Mucosa of stomach (tissue), 1 donor: Measurements from ENCODE around the gene IMPDH1.

Experiments
- H3K27me3 ChIP-seq: one replicate; pipeline ENCODE4 v1.7.0; 2013; ENCODE audit warnings: mild to moderate bottlenecking, low read length; ENCODE audit not compliant: control insufficient read depth, insufficient read depth
- H3K36me3 ChIP-seq: one replicate; pipeline ENCODE4 v1.7.0; 2013; ENCODE audit warnings: low read length; ENCODE audit not compliant: control insufficient read depth, insufficient read depth
- H3K4me1 ChIP-seq: one replicate; pipeline ENCODE4 v1.7.0; 2013; ENCODE audit warnings: mild to moderate bottlenecking, low read length; ENCODE audit not compliant: control insufficient read depth, insufficient read depth
- H3K4me3 ChIP-seq: one replicate; pipeline ENCODE4 v1.7.0; 2013; ENCODE audit warnings: low read length
- H3K9ac ChIP-seq: one replicate; pipeline ENCODE4 v1.7.0; 2013; ENCODE audit warnings: mild to moderate bottlenecking, low read length, moderate library complexity
- H3K9me3 ChIP-seq: one replicate; pipeline ENCODE4 v1.7.0; 2013; ENCODE audit warnings: mild to moderate bottlenecking, low read length, moderate library complexity; ENCODE audit not compliant: control insufficient read depth
- donor health status: Pancreatic carcinoma.

IMPDH1 gene

DNA sequence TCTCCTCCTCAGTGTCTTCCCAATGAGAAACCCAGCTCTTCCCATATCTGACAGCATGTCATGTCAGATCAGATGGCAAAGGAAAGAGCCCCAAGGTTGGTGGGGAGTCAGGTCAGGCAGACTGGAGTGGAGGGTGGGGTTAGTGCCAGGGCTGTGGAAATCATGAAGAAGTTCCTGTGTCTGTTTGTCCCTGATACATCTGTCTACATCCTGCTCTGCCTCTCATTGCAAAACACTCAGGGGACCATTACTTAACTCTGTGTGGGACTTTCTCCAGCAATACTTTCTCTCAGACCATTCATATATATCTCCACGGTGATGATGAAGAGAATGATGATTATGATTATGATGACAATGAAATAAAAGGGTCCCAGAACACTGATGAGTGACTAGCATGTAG, 51.5 kb downstream of the IMPDH1 start:
- H3K4me1 ChIP-seq, result peaks cover 13% of the 10 kb centered on the region
- no peaks in the 10 kb centered on the region for H3K9me3 ChIP-seq
- no peaks in the 10 kb centered on the region for H3K36me3 ChIP-seq
- no peak overlapping the region for H3K4me3 ChIP-seq
- peaks cover 54% of the 10 kb centered on the region for H3K27me3 ChIP-seq
- H3K9ac ChIP-seq, result no peak overlapping the region

DNA sequence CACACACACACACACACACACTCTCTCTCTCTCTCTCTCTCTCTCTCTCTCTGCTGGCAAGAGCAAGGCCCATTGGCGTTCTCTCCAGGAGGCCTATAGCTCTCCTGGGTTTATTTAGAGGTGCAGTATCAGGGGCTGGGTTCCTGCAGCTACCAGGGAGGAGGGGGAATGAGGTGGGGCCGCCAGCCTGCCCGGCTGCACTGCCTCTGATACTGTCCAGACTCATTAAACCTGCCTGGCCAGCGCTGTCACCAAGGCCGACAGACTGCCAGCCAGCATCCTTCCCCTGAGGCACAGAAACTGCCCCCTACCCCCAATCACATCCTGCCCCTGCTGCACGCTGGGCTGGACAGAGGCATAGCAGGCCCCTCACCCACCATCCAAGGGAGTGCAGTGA, 52.6 kb downstream of the IMPDH1 start:
- H3K27me3 ChIP-seq, result peaks cover 57% of the 10 kb centered on the region
- H3K36me3 ChIP-seq, result no peaks in the 10 kb centered on the region
- no peak overlapping the region for H3K4me3 ChIP-seq
- no peaks in the 10 kb centered on the region for H3K9me3 ChIP-seq
- H3K9ac ChIP-seq, result no peak overlapping the region
- peaks cover 13% of the 10 kb centered on the region for H3K4me1 ChIP-seq

DNA sequence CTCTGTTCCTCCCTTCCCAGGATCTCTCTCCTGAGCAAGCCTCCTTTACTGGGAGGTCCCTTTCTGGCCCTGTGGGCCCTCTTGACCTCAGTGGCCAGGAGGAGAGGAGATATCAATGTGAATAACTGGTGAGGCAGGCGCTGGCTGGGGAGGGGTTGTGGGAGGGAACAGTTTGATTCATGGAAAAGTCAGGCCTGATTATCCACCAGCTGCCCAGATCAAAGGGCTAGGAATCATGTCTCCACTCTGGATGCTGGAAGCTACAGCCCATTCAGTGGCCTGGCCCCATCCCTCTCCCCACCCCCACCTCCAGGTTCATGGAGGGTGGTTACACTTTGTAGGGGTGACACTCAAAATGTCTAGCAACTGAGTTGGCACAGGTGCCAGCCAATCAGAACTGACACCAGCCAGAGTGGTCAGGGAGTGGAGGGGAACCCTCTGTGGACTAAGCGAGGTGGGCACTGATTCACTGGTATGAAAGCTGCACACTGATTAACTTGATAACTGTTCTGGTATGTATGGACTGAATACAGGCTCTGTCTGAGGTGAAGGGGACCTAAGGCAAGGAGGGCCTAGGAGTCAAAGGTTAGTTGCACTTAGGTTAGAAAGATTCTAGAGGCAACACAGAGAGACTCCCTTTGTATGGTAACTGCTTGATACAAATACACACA, 53.1 kb downstream of the IMPDH1 start:
- Histone ChIP-seq H3K9me3 (no peaks in the 10 kb centered on the region), H3K4me1 (peaks cover 8% of the 10 kb centered on the region), H3K27me3 (peaks cover 54% of the 10 kb centered on the region), H3K9ac (no peak overlapping the region), H3K36me3 (no peaks in the 10 kb centered on the region), H3K4me3 (no peak overlapping the region)

DNA sequence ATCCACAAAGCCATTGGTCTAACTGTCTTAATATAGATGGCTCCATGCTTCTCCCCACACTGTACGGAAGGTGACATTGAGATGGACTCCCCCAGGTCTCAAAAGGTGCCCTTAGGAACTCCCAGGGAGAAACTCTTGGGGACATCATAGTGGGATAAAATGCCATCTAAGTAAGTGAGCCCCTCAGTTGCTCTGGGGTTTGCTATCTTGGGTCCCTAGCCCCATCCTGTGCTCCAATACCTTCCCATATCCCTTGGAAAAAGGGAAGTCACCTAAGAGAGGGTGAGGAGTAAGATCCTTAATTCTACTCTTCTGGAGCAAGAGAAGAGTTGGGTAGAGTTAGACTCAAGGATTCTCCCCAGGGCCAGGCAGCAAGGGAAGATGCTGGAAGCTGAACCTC, 56.2 kb downstream of the IMPDH1 start:
- Histone ChIP-seq H3K4me3 (no peak overlapping the region), H3K27me3 (peaks cover 56% of the 10 kb centered on the region), H3K9ac (no peak overlapping the region), H3K36me3 (no peaks in the 10 kb centered on the region), H3K4me1 (peaks cover 5% of the 10 kb centered on the region), H3K9me3 (no peaks in the 10 kb centered on the region)

DNA sequence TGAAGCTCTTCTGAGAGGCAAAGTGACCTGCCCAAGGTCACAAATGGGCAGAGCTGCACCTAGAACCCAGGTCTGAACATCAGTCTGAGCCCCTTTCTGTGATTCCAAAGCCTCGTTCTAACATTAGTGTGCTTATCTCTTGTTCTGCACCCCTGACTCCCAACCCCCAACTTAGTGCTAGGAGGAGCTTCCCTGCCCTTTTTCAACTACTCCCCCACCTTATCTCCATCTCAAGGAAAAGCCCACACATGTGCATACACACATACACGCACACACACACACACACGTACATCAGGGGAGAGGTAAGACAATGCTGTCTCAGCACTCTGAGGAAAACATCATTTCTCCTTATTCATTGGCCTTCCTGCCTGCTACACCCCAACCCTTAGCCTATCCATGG, 56.6 kb downstream of the IMPDH1 start:
- Histone ChIP-seq H3K27me3 (peaks cover 57% of the 10 kb centered on the region), H3K36me3 (no peaks in the 10 kb centered on the region)

DNA sequence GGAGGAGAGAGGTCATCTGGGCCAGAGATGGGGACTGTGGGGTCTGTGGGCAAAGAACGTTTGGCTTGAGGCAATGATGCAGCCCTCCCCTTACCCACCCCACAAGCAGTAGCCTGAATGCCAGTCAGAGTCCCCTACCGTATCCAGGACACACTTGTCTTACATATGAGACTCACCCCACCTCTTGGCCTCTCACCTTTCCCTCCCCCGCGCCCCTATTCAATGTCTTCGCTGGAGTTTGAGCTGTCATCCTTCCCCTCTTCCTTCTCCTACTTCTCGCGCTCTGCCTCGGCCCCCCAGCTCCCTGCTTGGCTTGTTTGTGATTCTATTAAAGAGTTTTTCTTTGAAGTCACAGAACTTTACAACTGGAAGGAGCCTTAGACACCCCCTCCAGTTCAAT, 57.1 kb downstream of the IMPDH1 start:
- H3K4me3 ChIP-seq, result no peak overlapping the region
- H3K36me3 ChIP-seq, result no peaks in the 10 kb centered on the region
- H3K9me3 ChIP-seq, result no peaks in the 10 kb centered on the region
- peaks cover 55% of the 10 kb centered on the region for H3K27me3 ChIP-seq
- no peak overlapping the region for H3K9ac ChIP-seq
- peaks cover 5% of the 10 kb centered on the region for H3K4me1 ChIP-seq

More for the DNA sequence above, 56.6 kb downstream of the IMPDH1 start:
- Histone ChIP-seq H3K9ac (no peak overlapping the region), H3K4me3 (no peak overlapping the region), H3K4me1 (peaks cover 5% of the 10 kb centered on the region), H3K9me3 (no peaks in the 10 kb centered on the region)

DNA sequence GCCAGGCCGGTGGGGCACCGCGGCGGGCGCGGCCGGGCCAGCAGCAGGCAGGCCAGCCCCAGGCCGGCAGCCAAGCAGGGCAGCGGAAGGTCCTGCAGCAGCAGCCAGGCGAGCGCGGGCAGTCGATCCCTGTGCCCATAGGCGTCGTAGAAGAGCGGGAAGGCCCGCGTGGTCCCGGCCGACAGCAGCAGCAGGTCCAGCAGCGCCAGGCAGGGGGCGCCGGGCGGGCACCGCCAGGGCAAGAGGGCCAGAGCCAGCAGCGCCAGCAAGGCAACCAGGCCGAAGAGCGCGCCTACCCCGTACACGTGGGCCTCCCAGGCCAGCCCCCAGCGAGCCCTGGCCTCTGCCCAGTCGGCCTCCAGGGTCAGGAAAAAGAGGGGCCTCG, 57.6 kb downstream of the IMPDH1 start:
- no peaks in the 10 kb centered on the region for H3K36me3 ChIP-seq
- H3K4me1 ChIP-seq, result peaks cover 5% of the 10 kb centered on the region
- no peak overlapping the region for H3K9ac ChIP-seq
- no peaks in the 10 kb centered on the region for H3K9me3 ChIP-seq
- no peak overlapping the region for H3K4me3 ChIP-seq
- H3K27me3 ChIP-seq, result peaks cover 53% of the 10 kb centered on the region

DNA sequence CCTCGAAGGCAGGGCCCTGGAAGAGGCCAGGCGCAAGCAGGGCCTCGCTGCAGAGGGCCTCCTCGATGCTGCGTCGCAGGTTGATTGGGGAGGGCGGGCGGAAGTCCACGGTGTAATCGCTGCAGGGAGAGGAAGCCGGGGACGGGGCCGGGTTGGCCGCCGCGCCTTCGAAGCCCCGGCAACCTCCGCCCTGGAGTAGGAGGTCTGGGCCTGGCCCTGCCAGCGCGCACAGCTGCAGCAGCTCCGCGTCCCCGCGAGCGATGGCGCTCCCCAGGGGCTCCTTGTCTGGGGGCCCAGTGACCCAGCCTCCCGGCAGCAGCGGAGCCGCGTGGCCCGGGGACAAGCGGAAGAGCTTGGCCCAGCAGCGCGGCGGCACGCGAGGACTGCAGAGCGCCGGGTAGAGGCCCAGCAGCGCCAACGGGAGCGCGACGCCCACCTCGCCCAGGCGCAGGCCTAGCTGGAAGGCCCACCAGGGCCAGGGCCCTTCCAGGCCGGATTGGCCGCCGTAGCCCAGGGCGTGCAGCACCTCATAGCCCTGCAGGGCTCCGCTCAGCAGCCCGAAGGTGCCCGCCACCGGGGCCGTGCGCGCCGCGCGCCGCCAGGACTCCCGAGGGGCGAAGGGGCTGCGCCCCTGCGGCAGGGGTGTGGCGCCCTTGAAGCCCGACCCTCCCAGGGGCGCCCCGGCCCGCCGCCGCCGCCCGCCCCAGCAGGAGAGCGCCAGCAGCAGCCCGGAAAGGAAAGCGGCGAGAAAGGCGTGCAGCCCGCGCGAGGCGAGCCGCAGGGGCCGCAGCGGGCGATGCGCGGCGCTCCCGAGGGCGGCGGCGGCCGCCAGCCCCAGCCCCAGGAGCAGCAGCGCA, 58.3 kb downstream of the IMPDH1 start:
- no peak overlapping the region for H3K4me3 ChIP-seq
- no peak overlapping the region for H3K9ac ChIP-seq
- H3K27me3 ChIP-seq, result peaks cover 53% of the 10 kb centered on the region
- no peaks in the 10 kb centered on the region for H3K36me3 ChIP-seq
- no peaks in the 10 kb centered on the region for H3K9me3 ChIP-seq
- H3K4me1 ChIP-seq, result peaks cover 5% of the 10 kb centered on the region

DNA sequence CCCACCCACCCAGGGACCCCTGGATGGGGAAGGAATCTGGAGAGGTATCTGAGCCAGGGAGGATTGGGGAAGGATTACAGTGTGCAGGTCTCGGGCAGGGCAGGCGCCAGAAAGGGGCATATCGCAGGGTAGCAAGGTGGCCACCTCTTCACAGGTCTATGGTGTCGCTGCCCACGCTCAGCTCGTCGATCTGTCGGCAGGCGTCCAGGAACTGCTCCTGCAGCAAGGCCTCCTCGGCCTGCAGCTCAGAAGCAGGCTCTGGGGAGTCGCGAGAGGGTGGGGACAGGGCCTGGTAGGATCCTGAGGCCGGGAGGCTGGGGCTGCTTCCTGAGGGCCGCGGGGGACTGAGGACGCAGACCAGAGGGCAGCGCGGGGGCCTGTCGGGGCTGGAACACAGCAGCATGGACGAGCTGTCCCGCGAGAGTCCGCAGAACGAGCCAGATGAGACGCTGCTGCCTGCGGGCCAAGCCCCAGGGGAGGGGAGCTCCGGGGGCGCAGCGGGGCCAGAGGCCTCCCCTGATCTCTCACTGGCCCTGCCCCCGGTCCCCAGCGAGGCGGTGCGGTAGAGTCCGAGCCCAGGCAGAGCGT, 59.0 kb downstream of the IMPDH1 start:
- Histone ChIP-seq H3K27me3 (peaks cover 53% of the 10 kb centered on the region), H3K4me3 (no peak overlapping the region), H3K9ac (no peak overlapping the region), H3K36me3 (no peaks in the 10 kb centered on the region), H3K9me3 (no peaks in the 10 kb centered on the region), H3K4me1 (peaks cover 5% of the 10 kb centered on the region)

DNA sequence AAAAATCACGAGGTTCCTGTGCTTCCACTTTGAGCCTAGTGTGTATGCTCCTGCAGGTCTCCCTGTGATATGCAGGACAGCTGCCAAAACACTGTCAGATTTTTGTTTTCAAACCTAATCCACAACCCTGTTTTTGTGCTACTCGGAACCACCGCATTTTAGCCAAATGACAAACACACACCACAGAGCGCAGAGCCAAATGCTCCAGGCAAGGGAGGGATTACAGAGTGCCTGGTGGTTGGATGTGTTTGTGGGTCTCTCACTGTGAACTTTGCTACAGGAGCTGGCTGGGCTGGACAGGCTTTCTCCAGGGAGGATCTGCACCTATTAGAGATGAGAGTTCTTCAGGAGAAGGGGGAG, 60.3 kb downstream of the IMPDH1 start:
- Histone ChIP-seq H3K4me3 (no peak overlapping the region), H3K36me3 (no peaks in the 10 kb centered on the region), H3K9me3 (no peaks in the 10 kb centered on the region), H3K27me3 (peaks cover 49% of the 10 kb centered on the region), H3K4me1 (peaks cover 5% of the 10 kb centered on the region), H3K9ac (no peak overlapping the region)

DNA sequence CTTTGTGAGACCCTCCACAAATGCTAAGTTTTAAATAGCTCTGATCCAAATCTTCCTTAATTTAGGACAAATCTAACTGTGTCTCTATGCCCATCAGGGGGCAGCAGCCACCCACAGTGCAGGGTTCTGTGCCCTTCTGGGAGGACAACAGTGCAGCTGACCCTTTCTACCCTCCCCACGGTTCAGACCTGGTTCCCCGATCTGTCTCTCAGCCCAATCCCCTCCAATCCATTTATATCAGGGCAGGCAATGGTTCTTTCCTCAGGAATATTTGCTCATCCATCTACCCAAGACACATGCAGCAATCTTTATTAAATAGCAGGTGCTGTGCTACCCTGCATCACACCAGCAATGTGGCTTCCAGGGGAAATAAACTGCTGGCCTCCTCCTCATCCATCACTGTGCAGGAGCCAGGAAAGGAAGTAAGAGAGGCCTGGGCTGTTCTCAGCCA, 62.1 kb downstream of the IMPDH1 start:
- no peaks in the 10 kb centered on the region for H3K9me3 ChIP-seq
- H3K9ac ChIP-seq, result no peak overlapping the region
- no peaks in the 10 kb centered on the region for H3K36me3 ChIP-seq
- peaks cover 37% of the 10 kb centered on the region for H3K27me3 ChIP-seq
- no peak overlapping the region for H3K4me3 ChIP-seq
- H3K4me1 ChIP-seq, result peaks cover 11% of the 10 kb centered on the region

DNA sequence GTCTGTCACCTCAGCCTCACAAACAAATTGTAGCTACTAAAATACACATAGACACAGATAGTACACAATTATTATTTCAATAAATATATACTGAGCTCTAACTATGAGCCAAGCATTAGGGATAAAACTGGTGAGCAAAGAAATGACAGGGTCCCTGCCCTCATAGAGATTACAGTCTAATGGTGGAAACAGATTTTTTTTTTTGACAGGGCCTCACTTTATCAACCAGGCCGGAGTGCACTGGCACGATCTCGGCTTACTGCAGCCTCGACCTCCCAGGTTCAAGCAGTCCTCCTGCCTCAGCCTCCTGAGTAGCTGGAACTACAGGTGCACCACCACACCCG, 65.4 kb downstream of the IMPDH1 start:
- Histone ChIP-seq H3K36me3 (no peaks in the 10 kb centered on the region), H3K4me1 (peaks cover 11% of the 10 kb centered on the region), H3K9ac (no peak overlapping the region), H3K27me3 (peaks cover 10% of the 10 kb centered on the region), H3K9me3 (no peaks in the 10 kb centered on the region), H3K4me3 (no peak overlapping the region)
